GM03348 (cell line): ENCODE results near the gene LPAR2.
A peak's percentile ranks its signal among the peaks of the same experiment; 100 is the strongest.
"Not testable (repeated sequence)": the region's sequence is repeated elsewhere in the genome, so short reads cannot be mapped to it uniquely, and the experiment has no call there.

ENCODE experiments used
- DNase-seq: peaks from one replicate; pipeline ENCODE4 v3.0.0; 2012; ENCODE audit warnings: low spot score

LPAR2 gene

DNA sequence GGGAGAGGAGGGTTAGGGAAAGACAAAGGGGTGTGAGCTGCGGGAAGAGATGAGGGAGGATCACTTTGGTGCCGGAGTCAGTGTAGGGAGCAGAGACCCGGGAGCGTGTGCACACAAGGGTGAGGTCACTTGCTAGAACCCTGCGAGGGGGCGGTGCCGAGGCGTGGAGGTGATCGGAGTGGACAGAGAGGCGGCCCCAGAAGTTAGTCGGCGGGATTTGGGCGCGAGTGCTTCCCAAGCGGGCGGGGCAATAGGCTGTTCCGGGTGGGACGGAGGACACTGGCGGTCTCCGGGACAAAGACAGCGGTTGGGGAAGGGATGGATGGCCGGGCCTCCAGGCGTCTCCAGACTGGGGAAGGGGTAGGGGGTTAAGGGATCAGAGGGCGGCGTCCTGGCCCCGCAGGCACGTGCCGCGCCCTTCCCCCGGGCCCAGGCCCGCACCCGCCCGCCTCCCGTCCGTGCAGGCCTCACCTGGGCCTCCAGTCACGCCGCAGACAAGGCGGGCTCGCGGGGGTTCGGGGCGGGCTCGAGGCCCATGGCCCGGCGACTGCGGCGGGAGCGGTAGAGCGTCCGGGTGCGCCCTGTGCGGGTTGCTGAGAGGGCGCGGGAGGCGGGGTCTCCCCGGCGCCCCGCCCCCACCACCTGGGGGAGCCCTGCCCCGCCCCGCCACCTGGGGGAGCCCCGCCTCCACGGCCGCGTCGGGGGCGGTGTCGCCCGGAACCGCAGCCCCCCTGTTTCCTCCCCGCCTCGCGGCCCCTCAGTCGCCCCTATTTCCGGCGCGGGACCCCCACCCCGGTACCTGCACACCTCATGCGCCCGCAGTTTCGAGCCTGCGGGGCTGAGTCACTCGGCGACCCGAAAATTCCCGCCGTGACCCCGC lies at the start of gene LPAR2:
Gene LPAR2 (minus strand): TSS at position 600 of the 880 bp plus-strand sequence. CDS start 945 bp downstream, outside the sequence.
- peak; percentile 58 for DNase-seq

DNA sequence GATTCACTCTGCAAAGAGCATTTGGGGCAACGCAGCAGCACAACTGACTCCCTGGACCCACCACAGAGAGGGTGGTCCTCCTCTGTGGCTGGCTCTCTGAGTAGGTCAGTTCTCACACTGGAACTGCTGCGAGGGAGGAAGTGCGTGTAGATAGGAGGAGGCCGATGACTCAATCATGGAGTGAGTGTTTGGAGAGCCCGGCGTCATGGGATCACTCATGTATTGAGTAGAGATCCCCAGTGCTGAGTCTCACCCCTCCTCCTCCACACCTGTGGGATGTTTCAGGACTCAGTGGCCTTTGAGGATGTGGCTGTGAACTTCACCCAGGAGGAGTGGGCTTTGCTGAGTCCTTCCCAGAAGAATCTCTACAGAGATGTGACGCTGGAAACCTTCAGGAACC lies 49.6 kb upstream of the LPAR2 start:
- no peak for DNase-seq

DNA sequence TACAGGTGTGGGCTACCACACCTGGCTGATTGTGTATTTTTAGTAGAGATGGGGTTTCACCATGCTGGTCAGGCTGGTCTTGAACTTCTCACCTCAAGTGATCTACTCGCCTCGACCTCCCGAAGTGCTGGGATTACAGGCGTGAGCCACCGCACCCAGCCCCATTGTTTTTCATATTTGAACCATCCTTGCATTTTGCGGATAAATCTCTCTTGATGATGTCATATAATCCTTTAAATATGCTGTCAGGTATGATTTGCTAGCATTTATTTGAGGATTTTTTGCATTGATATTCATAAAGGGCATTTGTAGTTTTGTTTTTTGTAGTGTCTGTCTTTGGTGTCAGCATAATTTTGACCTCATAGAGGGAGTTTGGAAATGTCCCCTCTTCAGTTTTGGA lies 46.3 kb upstream of the LPAR2 start:
- no peak for DNase-seq

DNA sequence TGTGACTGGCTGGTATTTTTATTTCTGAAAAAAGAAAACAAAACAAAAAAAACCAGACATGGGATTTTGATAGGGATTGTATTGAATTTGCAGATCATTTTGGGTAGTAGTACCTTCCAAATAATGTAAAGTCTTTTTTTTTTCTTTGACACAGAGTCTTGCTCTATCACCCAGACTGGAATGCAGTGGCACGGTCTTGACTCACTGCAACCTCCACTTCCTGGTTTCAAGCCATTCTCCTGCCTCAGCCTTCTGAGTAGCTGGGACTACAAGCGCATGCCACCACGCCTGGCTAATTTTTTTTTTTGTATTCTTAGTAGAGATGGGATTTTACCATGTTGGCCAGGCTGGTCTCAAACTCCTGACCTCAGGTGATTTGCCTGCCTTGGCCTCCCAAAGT lies 44.8 kb upstream of the LPAR2 start:
- no peak for DNase-seq

DNA sequence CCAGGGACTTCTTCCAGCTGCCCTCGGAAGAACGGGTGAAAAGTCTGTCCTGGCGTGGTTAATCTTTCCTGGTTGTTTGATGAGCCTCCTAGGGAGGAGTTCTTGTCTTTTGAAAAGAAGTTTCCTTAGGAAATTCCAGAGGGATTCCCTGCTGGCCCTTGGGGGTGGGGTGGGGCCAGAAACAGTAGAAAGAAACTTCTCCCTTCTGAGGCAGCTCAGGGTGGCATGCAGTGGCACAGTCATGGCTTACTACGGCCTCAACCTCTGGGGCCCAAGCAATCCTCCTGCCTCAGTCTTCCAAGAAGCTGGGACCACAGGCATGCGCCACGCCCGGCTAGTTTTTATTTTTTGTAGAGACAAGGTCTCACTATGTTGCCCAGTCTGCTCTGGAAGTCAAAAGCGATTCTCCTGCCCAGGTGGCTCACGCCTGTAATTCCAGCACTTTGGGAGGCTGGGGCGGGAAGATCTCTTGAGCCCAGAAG lies 42.1 kb upstream of the LPAR2 start:
- peak; percentile 5 for DNase-seq

DNA sequence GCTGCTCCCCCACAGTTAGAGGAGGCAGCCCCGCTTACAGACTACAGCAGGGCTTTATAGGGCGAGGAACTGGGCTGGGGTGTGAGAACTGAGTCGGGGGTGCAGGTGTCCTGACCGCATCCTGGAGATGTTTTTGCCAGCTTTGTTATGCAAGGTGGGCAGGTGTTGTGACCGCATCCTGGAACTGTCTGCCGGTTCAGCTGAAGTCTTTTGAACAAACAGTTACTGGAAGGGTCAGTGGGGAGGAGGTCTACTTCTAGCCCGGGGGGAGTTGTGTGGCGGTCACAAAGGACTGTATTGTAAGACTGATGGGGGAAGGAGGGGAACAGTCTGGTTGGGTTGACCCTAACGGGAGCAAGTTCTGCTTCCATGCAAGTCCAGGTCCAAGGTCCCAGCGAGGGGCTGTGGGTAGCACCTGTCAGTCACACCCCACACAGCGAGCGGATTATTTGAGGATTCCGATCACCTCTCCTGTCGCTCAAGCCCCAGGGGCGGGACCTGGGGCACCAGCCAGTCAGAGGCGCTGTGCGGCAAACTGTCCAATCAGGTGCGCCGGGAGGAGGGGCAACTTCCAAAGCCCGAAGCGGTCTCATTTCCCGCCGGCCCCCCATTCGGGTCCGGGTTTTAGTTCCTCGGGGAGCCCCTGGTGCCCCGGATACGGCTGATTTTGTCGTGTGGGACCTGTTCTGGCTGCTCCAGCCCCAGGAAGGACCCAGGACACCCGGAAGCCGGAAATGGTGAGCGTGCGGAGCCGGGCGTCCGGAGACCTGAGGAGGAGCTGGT lies 40.4 kb upstream of the LPAR2 start, which contains the start of gene ZNF101:
Gene ZNF101 (plus strand): TSS at position 610 of the 783 bp plus-strand sequence. CDS start 125 bp downstream, at position 735.
- DNase-seq = peak; percentile 95

DNA sequence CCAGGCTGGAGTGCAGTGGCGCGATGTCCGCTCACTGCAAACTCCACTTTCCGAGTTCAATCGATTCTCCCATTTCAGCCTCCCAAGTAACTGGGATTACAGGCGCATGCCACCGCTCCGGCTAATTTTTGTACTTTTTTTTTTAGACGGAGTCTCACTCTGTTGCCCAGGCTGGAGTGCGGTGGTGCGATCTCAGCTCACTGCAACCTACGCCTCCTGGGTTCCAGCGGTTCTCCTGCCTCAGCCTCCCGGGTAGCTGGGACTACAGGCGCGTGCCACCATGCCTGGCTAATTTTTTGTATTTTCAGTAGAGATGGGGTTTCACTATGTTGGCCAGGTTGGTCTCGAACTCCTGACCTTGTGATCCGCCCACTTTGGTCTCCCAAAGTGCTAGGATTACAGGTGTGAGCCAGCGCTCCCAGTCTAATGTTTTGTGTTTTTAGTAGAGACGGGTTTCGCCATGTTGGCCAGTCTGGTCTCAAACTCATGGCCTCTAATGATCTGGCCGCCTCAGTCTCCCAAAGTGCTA lies 37.5 kb upstream of the LPAR2 start:
- not testable (repeated sequence) for DNase-seq

DNA sequence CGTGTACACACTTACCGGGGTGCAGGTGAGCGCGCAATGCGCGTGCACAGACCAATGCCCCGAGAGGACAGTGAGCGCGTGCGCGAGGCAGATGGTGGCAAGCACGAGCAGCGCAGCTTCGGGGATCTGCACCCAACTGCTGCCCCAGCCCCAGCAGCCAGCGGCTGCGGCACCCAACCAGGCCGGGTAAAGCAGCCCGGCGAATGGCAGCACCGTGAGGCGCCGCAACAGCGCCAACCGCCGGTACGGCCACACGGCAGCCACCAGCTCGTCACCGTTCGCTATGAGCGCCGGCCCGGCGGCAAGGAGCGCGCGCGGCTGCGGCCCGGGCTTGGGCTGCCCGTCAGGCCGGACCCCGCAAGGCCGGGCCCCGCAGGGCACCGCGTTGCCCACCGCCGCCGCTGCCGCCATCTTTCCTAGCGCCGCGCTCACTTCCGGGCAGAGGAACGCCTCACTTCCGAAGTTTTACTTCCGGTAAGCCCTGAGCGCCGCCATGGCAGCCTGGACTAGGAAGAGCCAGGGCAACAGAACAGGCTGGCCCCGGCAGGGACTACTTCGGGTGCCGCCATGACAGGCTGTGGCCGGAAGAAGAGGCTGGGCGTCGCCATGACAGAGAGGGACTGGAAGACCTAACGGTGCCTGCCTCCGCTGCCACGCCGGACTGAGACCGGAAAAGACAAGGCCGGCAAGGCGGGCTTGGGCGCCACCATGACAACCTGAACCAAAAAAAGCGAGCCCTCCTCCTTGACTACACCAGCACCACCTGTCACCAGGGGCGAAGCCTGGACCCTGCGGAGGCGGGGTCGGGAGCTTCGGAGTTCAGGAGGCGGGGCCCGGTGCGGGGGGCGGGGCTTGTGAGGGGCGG lies 35.5 kb upstream of the LPAR2 start, which contains the start of gene ATP13A1:
Gene ATP13A1 (minus strand): TSS at position 421 of the 865 bp plus-strand sequence. CDS start 10 bp downstream, at position 411.
- peak; percentile 96 for DNase-seq

DNA sequence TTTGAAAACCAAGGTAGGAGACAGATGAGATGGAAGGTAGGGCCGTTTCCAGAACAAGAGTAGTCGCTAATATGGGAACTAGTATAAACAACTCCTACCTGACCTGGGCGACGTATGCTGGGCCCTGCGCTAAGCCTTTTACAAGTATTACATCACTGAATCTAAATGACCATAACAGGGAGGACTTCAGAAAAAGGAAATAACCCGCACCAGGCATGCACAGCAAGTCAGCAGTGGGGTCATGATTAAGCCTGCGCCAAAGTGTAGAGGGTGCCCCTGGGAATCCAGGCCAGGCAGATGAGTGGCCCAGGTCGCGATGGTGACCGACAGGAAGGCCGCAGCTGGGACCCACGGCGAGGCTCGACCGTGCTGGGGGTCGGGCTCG lies 34.8 kb upstream of the LPAR2 start:
- peak; percentile 1 for DNase-seq

DNA sequence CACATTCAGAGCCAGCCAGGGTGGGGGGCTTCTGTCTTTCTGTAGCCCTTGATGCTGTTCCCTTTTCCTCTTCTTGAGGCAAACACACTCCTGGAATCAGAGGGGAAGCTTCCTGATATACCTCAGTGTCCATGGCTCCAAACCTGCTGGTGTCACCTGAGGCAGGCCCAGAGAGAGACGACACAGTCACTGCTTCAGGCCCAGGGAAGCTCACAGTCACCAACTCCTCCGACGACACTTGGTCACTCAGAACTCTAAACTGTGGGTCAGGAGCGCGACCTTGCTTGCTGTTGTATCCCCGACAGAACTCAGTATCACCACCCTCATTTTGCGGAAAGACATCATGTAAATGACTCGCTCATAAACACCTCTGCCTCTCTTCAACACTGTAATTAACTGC lies 34.3 kb upstream of the LPAR2 start:
- DNase-seq = no peak

DNA sequence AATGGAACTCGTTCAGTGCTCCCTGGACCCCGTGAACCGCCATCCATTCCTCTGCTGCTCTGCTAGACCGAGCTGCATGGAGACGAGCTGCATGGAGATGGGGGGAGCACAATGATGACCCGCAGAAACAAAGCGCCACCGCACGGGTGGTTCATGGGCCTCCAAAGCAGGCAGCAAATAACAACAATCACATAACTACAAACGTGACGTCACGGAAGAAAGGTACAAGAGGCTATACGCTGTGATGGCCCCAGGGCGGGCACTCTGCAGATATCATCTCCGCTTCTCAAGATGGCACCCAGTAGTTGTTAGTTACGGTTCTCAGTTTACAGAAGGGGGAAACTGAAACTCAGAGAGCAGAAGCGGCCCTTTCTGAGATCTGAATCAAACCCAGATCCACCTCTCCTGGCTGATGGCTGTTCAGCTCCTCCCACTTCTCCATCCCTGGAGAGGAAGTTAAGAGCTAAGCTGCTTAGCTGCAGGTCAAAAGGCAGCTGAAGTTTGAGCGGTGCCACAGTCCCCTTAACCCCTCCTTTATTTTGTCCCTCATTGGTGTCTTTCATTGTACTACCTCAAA lies 33.7 kb upstream of the LPAR2 start:
- peak; percentile 3 for DNase-seq

DNA sequence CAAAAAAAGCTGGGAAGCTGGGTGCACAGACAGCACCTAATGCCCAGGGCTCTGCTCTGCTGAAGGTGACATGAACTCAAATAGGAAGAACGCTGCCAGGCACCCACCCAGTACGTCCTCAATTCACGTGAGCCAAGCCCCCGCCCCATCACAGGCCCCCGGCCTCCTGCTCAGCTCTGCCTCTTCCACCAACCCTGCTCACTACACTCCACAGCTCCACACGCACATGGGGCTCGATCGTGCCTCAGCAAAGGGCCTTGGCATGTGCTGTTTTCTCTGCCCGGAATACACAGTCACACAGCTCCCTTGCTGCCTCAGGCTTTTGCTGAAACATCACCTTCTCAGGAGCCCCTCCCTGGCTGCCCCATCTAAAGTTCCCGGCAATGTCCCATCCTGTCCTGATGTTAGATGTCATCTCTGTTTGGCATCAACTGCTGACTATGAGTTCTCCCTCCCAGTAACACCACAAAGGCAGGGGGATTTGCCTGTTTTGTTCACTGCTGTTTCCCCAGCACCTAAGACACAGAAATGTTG lies 33.2 kb upstream of the LPAR2 start:
- no peak for DNase-seq

DNA sequence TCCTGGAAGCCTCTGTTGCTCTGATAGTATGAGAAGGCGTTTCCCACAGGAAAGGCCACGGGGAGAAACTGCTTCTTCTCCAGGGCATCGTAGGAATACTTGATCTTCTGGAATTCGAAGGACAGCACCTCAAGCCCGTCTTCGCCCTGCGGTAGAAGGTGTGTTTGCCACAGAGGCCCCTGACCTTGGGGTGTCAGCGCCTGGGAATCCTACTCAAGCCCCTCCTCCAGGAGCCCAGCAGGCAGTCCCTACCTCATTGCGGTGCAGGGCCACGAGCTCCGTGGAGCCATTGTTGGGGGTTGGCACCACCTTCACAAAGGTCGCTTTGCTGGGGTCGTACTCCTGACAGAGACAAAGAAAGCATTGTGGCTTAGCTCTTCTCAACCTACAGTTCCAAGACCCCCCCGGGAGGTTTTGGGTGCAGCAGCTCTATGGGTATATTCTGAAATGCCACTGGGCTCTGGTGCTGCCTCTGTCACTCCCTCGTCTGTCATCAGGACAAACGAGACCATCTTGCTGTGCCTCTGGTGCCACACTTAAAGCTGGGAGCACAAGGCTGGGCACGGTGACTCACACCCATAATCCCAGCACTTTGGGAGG lies 31.7 kb upstream of the LPAR2 start:
- DNase-seq = no peak

DNA sequence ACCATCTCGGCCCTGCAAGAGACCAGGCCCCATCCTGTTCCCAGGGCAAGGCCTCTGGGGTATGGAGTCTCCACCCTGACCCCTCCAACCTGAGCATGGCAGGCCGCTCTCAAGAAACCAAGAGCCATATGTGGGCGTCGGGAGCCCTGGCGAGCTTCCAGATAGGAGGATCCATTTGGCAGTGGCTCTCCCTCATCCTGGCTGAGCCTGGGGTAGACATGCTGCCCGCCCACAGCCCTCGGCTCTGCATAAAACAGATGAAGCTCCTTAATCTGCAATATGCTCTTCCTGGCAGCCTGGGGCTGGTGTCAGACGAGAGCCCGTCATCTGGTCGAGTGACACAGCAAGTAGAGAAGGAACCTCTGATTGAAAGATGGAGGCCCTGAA lies 29.4 kb upstream of the LPAR2 start:
- DNase-seq = peak; percentile 1

DNA sequence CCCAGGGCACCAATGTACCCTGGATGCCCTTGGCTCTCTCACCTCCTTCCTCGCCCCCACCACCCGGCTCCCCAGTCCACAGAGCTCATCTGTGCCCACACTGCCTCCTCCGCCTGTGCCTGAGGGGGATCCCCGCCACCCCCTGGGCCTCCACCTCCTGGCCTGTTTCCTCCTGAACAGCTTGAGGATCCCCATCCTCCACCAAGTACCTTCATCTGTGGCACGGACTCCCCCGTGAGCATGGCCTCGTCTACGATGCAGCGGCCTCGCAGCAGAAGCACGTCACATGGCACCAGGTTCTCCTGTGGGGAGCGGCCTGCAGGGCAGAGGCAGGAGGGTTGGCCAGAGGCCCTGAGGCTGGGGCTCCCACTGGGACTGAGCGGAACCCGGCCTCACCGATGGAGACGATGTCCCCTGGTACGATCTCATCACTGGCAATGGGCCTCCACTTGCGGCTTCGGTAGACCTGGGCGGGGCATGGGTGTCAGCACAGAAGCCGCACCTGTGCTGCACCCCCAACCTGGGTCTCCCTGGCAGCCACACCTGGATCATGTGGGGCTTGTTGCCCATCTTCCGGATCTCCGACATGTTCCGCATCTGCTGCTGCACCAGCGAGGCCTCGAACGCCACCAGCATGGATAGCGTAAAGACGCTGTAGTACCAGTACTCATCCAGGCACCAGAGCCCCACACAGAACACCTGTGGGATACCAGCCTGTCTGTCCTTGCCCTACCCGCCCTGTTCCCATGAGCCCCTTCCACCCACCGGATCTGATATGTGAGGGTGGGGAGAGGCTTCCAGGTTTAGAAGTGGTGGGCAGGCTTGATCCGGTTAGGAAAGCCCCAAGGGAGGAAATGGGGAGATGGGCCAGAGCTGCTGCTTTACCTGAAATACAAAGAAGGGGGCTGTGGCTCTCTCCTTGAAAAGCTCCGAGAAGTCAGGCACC lies 28.7 kb upstream of the LPAR2 start:
- DNase-seq = peak; percentile 3

DNA sequence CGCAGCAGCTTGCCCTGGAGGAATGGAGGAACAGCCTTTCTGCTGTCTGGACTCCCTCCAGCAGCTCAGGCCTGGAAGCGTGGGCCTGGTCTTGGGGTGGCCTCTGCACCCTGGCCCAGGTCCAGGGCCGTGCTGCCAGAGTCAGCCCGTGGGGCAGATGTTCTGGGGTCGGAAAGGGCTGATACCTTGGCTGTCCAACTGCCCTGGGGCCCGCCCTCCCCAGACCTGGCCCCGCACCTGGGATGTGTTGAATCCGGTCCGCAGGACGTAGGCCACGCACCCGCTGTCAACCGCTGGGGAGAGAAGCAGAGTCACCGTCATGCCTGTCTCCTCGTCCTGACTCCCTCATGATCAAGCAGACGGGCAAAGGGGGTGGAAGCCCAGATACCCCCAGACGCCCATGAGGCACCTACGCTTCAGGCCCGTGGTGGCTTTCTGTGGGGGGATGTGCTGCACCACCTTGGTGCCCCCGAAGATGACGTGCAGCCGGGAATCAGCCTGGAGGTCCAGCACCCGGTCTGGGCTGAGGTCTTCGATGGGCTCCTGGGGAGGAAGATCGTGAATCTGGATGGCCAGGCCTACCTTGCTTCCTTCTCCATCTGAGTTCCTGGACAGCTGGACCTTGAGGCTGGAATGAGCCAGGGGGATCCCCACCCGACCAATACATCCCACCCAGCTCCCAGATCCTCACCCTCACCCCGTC lies 27.8 kb upstream of the LPAR2 start:
- no peak for DNase-seq

DNA sequence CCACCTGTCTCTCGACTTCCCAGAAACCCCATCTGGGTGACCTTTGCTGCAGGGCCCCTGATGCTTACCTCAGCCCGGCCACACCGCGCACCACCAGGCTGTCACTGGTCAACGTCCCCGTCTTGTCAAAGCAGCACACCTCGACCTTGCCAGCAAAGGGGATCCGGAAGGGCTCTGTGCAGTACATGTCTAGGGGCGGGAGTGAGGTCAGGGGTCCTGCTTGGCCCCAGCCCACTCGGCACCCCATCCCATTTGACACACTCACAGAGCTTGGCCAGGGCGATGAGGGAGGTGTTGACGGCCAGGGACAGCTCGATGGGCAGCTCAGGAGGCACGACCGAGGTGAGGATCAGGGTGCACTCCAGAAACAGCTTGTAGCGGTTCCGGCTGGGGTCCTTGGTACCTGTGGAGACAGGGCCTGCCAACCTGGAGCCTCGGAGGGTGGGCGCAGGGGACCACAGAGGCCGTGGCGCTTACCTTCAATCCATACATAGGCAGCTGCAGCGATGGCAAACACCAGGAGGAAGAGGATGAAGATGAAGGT lies 27.1 kb upstream of the LPAR2 start:
- DNase-seq = no peak

DNA sequence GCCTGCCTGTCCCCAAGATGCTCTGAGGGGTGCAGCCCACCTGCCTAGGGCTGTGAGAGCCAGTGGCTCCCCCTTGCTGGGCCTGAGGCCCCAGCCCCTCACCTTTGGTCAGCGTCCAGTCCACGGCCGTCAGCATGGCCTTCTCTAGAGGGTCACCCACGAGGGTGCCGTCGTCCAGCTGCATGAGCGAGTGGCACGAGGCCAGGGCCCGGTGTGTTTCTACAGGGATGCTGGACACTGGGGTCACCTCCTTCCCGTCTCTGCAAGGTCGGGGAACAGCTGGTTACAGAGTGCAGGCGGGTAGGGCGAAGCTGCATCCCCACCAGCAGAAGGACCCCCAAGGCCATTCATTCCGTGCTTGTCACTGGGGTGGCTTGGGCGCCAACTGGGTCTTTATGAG lies 26.4 kb upstream of the LPAR2 start:
- DNase-seq = no peak
